Measurements from ENCODE around the gene PRKCH. TPM values are rescaled to one million over a fixed set of nuclear protein-coding genes. Genes with fewer than 3 reads are reported as not detected.
A peak's percentile ranks its signal among the peaks of the same experiment; 100 is the strongest.

The PRKCH gene
- total RNA-seq, 1 experiment from 2014 or later: 5.2 TPM

DNA sequence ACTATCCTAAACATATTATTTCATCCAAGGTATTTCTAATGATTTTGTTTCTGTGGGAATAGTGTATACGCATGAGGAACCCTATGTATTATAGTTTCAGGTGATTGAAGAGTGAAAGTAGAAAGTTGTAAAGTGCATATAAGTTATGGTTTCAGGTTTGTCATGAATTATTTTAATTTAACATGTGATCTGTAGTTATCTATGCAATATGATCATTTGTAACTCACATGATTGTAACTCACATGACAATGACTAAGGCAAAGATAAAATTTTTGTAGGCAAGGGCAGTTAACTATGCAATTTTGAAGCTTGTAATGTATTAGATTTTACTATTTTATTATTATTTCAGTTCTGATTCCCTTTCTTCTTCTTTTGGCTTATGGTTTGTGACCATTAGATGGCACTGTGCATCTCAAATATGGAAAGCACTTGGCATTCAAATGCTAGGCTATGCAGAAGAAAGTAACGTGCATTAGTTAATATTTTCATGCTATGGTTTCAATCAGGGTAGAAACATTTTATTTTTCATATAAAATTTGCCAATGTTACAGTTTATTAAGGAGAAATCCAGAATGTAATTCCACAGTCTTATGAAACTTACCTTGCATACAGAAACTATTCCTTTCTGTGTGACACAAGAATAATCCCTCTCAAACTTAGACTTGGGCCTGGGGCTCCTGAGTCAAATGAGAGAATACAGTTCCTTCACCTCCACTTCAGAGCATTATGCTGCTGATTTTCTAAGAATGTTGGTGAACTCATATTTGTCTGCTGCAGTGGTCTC lies 24.5 kb upstream of the PRKCH start:
- Histone ChIP-seq H3K56ac (ENCODE audit: insufficient read length, low read depth, low read length) (no peak overlapping the region), H3K79me1 (ENCODE audit: insufficient read depth, low read depth, low read length, poor library complexity, severe bottlenecking) (no peaks in the 10 kb centered on the region), H3K9me3 (ENCODE audit: control insufficient read depth, low read depth, low read length) (no peaks in the 10 kb centered on the region), H2AFZ (ENCODE audit: low read length) (no peak overlapping the region), H4K8ac (replicated peaks; ENCODE audit: insufficient read length, low read depth, low read length) (no peak overlapping the region), H3K18ac (ENCODE audit: insufficient read length, low read depth, low read length) (no peak overlapping the region), H3K23me2 (ENCODE audit: insufficient read length, low read depth, low read length, poor library complexity, severe bottlenecking) (no peaks in the 10 kb centered on the region), H2BK120ac (ENCODE audit: low read depth, low read length, poor library complexity, severe bottlenecking) (no peak overlapping the region), H2BK5ac (ENCODE audit: insufficient read length, low read length) (no peak overlapping the region), H3K23ac (ENCODE audit: insufficient read length, low read depth, low read length) (no peak overlapping the region), H4K5ac (ENCODE audit: insufficient read length, low read depth, low read length) (no peak overlapping the region), H2BK20ac (ENCODE audit: low read depth, low read length, poor library complexity, severe bottlenecking) (no peak overlapping the region), H3K4ac (ENCODE audit: low read depth, low read length) (no peak overlapping the region), H4K20me1 (ENCODE audit: control insufficient read depth, insufficient read depth, insufficient read length) (no peaks in the 10 kb centered on the region), H2BK12ac (ENCODE audit: insufficient read length, low read depth, low read length) (no peak overlapping the region), H3K4me1 (ENCODE audit: insufficient read depth, low read length) (peaks cover 5% of the 10 kb centered on the region; the same call in 1 of the 2 replicates), H3K27me3 (ENCODE audit: insufficient read depth, low read length) (no peaks in the 10 kb centered on the region), H2AK5ac (ENCODE audit: insufficient read length, low read length) (no peak overlapping the region), H3K9ac (ENCODE audit: extremely low read depth, insufficient read length, low read length) (no peak overlapping the region), H3K4me2 (ENCODE audit: insufficient read depth, insufficient read length, low read length) (no peak overlapping the region), H3T11ph (ENCODE audit: low read length) (no peak overlapping the region), H3K79me2 (ENCODE audit: insufficient read depth, low read length) (no peaks in the 10 kb centered on the region), H4K91ac (ENCODE audit: insufficient read length, low read depth, low read length) (no peak overlapping the region), H3K14ac (ENCODE audit: insufficient read depth, low read length) (no peak overlapping the region), H2BK15ac (ENCODE audit: low read depth, low read length) (no peak overlapping the region), H3K27ac (ENCODE audit: insufficient read length, low read depth, low read length) (no peak overlapping the region)
- Mint-ChIP-seq H3K27me3 (ENCODE audit: low read depth) (peaks cover 4% of the 10 kb centered on the region), H3K4me1 (peaks cover 32 to 35% of the 10 kb centered on the region in 2 experiments), H3K9me3 (no peaks in the 10 kb centered on the region), H3K36me3 (ENCODE audit: insufficient read depth in 1 of 3, low read depth in 3 of 3) (no peaks in the 10 kb centered on the region), H3K27ac (no peak overlapping the region), H3K4me3 (no peak overlapping the region)
- TF ChIP-seq, protein P1, sequence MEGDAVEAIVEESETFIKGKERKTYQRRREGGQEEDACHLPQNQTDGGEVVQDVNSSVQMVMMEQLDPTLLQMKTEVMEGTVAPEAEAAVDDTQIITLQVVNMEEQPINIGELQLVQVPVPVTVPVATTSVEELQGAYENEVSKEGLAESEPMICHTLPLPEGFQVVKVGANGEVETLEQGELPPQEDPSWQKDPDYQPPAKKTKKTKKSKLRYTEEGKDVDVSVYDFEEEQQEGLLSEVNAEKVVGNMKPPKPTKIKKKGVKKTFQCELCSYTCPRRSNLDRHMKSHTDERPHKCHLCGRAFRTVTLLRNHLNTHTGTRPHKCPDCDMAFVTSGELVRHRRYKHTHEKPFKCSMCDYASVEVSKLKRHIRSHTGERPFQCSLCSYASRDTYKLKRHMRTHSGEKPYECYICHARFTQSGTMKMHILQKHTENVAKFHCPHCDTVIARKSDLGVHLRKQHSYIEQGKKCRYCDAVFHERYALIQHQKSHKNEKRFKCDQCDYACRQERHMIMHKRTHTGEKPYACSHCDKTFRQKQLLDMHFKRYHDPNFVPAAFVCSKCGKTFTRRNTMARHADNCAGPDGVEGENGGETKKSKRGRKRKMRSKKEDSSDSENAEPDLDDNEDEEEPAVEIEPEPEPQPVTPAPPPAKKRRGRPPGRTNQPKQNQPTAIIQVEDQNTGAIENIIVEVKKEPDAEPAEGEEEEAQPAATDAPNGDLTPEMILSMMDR (conservative IDR thresholded peaks at IDR 0.05): peak; percentile 74
- WGBS (ENCODE audit: extremely low coverage, insufficient read length, low lambda C conversion rate): no CpG with 5 or more reads among the region's 2 CpGs
- DNase-seq: no peak
